ENCODE measurements around the gene KRTAP10-10.
"Not testable (repeated sequence)": the region's sequence is repeated elsewhere in the genome, so short reads cannot be mapped to it uniquely, and the experiment has no call there.

Gene KRTAP10-10

GRCh38 chr21:44653656-44654575 is 16.8 kb downstream of the KRTAP10-10 start:
- no peak for DNase-seq

- DNase-seq: no peak
Measured at GRCh38 chr21:44654576-44655175, 17.5 kb downstream of the KRTAP10-10 start, which contains the start of gene KRTAP12-4. Gene KRTAP12-4, minus strand, starts transcription at chr21:44654659. Its CDS starts 45 bp downstream, at chr21:44654614.

- DNase-seq: no peak
Measured at GRCh38 chr21:44656868-44657267, 19.7 kb downstream of the KRTAP10-10 start.

- DNase-seq: no peak
Measured at GRCh38 chr21:44657635-44658540, 20.7 kb downstream of the KRTAP10-10 start, which contains the start of gene KRTAP12-3. Gene KRTAP12-3, plus strand, starts transcription at chr21:44657932. Its CDS starts 48 bp downstream, at chr21:44657980.

GRCh38 chr21:44658541-44658910 is 21.4 kb downstream of the KRTAP10-10 start:
- no peak for DNase-seq

GRCh38 chr21:44658913-44659595 is 21.9 kb downstream of the KRTAP10-10 start:
- no peak for DNase-seq

- not testable (repeated sequence) for DNase-seq
Measured at GRCh38 chr21:44661567-44661966, 24.4 kb downstream of the KRTAP10-10 start.

GRCh38 chr21:44664691-44665090 is 27.5 kb downstream of the KRTAP10-10 start:
- DNase-seq: no peak

GRCh38 chr21:44666401-44667320 is 29.5 kb downstream of the KRTAP10-10 start, which contains the start of gene KRTAP12-2:
Gene KRTAP12-2, minus strand, starts transcription at chr21:44666927. Its CDS starts 41 bp downstream, at chr21:44666886.
- no peak for DNase-seq

- no peak for DNase-seq
Measured at GRCh38 chr21:44667612-44668011, 30.5 kb downstream of the KRTAP10-10 start.

GRCh38 chr21:44670642-44671432 is 33.7 kb downstream of the KRTAP10-10 start:
- DNase-seq: no peak

- no peak for DNase-seq
Measured at GRCh38 chr21:44671911-44672310, 34.8 kb downstream of the KRTAP10-10 start.

- DNase-seq: no peak
Measured at GRCh38 chr21:44677881-44678280, 40.7 kb downstream of the KRTAP10-10 start.

- DNase-seq: no peak
Measured at GRCh38 chr21:44681152-44681551, 44.0 kb downstream of the KRTAP10-10 start.

- DNase-seq: no peak
Measured at GRCh38 chr21:44681861-44682579, 44.9 kb downstream of the KRTAP10-10 start, which contains the start of gene KRTAP12-1. Gene KRTAP12-1, minus strand, starts transcription at chr21:44682163. Its CDS starts 40 bp downstream, at chr21:44682123.

GRCh38 chr21:44682580-44683151 is 45.5 kb downstream of the KRTAP10-10 start:
- DNase-seq: no peak

- no peak for DNase-seq
Measured at GRCh38 chr21:44684077-44684476, 46.9 kb downstream of the KRTAP10-10 start.

- no peak for DNase-seq
Measured at GRCh38 chr21:44684483-44684882, 47.3 kb downstream of the KRTAP10-10 start.

- not testable (repeated sequence) for DNase-seq
Measured at GRCh38 chr21:44685050-44685449, 47.9 kb downstream of the KRTAP10-10 start.
